Stimulated activated naive CD8-positive, alpha-beta T cell treated with anti-CD3 and anti-CD28 coated beads, Interleukin-15, Interleukin-2, amounts not matched to agents 100 U/mL and 50 U/mL, for 24 hours (primary cell): ENCODE measurements around the gene SH2D4B.

Experiments used
- ATAC-seq: fragments of 150-1000 bp; cut with Tn5 transposase; one replicate; pipeline ENCODE4 v1.10.0; 2021
- DNase-seq: peaks from one replicate; pipeline ENCODE4 v3.0.0; 2021

The SH2D4B gene

DNA sequence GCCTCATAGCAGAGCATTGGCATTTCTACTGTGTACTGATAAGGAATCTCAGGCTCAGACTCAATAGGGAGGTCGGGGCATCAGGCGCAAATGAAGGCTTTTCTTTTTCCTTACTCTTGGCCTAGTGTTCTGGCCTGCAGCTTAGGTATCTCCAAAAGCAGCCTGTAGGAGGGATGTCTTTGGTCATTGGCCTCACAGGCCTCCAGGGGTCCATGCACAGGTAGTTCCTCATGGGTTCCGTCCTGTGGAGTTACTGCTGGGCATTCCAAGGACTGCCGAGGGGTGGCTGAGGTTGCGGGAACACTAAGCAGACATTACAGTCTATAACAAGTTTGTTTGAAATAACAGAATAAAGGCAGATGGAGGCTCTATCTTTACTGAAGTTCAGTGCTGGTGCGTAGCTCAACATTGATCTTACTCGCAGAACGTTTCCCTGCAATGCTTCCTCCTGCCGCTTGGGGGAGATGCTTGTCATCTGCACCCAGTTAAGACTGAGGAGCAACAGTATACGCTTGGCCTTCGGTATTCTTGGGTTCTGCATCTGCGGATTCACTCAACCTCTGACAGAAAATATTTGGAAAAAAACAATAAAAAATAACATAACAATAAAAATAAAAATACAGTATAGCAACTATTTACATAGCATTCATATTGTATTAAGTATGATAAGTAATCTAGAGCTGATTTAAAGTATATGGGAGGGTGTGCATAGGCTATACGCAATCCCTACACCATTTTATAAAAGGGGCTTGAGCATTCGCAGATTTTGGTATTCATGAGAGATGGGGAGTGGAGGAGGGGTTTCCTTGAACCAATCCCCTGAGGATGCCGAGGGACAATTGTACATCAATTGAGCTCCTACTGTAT is 58.9 kb downstream of the SH2D4B start:
- ATAC-seq (peak; percentile 68), DNase-seq (peak; percentile 41)

GRCh38 chr10:80598084-80598798 is 60.5 kb downstream of the SH2D4B start:
- ATAC-seq (no peak), DNase-seq (no peak)

- no peak for DNase-seq
- no peak for ATAC-seq
Measured at GRCh38 chr10:80598951-80599350, 61.2 kb downstream of the SH2D4B start.

DNA sequence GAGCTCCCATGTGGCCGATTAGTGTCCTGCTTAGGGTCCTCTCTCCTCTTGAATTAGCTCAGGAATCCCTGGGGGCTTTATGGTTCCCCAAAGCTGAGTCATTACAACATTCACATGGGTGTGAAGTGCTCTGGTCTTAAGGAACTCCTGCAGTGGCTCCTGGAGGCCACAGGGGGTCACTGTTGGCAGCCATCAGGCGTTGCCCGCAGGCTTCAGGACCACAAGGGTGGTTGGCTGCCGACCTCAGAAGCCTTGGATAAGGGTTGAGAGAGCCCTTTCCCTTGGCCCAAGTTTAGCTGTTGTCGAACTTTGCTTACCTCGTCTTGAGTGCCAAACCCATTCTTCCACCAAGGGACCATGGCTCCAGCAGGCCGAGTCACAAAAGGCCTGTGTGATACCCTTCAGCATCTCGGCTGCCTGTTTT is 61.7 kb downstream of the SH2D4B start:
- ATAC-seq (peak; percentile 65), DNase-seq (peak; percentile 44)

GRCh38 chr10:80600256-80600655 is 62.6 kb downstream of the SH2D4B start:
- no peak for ATAC-seq

DNA sequence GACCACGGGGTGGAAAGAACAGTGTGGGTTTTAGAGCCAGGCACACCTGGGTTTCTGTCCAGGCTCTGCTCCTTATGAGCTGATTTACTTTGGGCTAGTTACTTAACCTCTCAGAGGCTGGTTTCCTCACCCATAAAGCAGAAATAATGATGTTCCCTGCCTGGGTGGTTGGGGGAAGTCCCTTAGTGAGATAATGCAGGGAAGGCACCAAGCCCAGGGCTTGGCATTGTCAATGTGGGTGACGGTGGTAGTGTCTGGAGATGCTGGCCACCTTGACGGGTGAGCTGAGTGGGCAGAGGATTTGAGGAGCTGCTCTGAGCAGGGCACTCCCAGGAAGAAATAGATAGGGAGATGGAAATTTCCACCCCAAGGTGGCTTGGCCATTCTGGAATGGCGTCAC is 65.2 kb downstream of the SH2D4B start:
- DNase-seq, result no peak
- no peak for ATAC-seq

More at GRCh38 chr10:80600256-80600655, 62.6 kb downstream of the SH2D4B start:
- no peak for DNase-seq

- ATAC-seq, result no peak
- no peak for DNase-seq
Measured at GRCh38 chr10:80603516-80603915, 65.8 kb downstream of the SH2D4B start.

DNA sequence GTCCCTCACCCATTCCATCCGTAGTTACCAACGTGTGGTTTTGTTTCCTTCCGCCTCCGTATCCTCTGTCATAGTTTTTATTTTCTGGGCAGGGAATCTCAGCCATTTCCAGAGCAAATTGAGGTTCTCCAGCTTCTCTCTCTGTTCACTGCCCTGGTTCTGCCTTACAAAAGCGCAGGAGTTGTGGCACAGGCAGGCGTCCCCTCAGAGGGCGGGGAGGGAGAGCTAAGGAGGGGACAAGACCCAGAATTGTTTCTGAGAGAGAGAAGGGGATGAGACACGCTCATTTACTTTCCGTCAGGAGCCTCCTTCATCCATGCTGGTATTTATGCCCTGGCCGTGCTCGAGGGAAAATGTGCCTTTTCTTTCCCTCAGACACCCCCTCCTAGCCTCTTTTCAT is 71.0 kb downstream of the SH2D4B start:
- DNase-seq (no peak), ATAC-seq (no peak)

DNA sequence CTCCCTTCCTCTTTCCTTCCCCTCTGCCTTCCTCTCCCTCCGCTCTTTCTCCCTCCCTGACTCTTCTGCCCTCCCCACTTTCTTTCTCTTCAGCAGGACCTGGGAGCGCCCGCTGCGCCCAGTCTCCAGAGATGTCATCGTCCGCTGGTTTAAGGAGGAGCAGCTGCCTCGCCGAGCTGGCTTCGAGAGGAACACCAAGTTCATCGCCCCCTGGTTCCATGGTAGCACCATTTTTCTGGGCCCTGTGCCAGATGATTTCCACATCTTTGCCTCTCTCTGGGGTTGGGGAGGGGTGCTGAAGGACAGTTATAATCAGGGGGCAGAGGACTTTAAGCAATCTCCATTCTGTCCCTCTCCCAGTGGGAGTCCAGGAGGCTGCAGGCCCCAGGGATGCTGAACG is 71.6 kb downstream of the SH2D4B start:
- DNase-seq (no peak), ATAC-seq (no peak)

- no peak for ATAC-seq
Measured at GRCh38 chr10:80611481-80612185, 73.9 kb downstream of the SH2D4B start.

GRCh38 chr10:80612261-80612660 is 74.6 kb downstream of the SH2D4B start:
- no peak for ATAC-seq
- no peak for DNase-seq

More at GRCh38 chr10:80611481-80612185, 73.9 kb downstream of the SH2D4B start:
- DNase-seq, result no peak

DNA sequence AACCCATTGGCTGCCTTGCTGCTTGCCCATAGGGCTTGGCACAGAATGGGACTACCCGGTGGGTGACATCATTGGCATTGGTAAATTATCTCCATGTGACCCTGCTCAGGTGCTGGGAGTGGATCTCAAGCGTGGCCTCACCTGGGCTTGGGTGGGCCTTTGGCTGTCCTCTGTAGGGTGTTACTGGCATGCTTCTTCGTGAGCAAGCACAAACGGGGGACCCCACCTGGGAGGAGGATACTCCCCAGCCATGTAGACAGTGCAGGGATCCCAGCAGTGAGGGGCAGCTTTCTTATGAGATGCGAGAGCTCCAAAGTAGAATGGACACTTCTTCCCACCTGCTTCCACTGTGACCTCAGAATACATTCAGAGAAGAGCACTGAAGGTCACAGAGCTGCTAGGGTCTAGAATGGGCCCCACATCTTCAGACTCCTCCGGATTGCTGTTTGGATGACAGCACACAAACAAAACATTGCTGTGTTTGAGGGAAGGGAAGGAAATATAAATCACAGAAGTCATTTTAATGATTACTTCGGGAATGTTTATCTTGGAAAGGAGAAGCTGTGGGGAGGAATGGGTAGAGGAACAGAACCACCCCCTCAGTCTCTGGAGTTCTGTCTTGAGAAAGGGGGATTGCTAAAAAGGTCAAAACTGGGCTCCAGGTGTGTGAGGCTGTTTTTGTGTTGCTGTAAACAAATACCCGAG is 75.9 kb downstream of the SH2D4B start:
- DNase-seq (no peak), ATAC-seq (no peak)

DNA sequence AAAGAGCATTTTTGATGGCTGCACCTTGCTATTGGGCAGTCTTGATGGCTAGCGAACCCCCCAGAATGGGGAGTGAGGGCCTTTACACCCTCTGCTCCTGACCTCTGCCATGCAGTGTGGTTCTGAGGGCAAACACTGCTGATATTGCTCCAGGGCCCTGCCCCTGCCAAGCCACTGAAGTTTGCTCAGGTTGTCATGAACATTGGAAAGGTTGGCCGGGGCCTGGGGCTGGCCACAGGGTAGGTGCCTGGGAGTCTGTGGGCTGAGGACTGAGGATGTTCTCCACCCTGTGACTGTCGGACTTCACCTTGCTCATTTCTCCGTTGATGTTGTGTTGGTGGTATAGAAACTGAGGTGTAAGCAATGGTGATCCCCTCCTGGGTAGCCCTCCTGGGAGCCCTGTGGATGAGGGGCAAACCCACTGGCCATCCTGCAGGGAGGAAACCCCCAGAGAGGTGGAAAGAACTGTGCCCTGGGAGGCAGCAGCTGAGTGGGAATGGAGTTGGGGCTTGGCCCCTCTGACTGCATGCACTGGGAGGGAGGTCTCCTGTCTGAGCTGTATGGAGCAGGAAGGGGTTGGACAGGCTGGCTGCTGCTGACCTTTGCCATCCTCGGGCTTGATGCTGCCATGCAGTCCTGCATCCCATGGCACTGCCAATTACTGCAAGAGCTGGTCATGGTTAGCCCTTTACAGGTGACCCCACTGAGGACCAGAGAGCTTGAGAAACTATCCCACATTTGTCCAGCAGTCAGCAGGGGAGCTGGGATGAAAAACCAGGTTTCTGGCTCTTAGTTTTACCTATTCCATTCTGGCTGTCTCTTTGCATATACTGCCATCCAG is 77.1 kb downstream of the SH2D4B start:
- DNase-seq, result no peak

DNA sequence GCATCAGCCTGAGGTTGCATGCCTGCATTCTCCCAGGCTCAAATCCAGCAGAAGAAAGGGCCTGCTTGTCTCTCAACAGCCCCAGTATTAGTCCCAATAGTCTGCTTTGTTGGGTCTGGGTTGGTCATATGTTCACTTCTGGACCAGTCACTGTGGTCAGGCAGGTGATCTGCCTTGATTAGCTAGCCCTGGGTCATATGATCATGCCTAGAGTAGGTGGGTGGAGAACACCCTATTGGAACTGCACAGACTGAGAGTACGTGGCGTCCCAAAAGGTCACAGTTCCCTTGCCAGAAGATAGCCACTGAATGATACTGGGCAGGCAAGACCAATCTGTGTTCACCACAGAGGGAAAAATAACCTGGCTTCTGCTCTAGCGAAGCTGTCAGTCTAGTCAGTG is 80.1 kb downstream of the SH2D4B start:
- no peak for ATAC-seq

More for the DNA sequence above, 77.1 kb downstream of the SH2D4B start:
- ATAC-seq, result no peak

GRCh38 chr10:80619036-80619435 is 81.3 kb downstream of the SH2D4B start:
- no peak for ATAC-seq
- no peak for DNase-seq

More for the DNA sequence above, 80.1 kb downstream of the SH2D4B start:
- DNase-seq, result no peak

- ATAC-seq, result no peak
- no peak for DNase-seq
Measured at GRCh38 chr10:80622153-80622552, 84.5 kb downstream of the SH2D4B start.

DNA sequence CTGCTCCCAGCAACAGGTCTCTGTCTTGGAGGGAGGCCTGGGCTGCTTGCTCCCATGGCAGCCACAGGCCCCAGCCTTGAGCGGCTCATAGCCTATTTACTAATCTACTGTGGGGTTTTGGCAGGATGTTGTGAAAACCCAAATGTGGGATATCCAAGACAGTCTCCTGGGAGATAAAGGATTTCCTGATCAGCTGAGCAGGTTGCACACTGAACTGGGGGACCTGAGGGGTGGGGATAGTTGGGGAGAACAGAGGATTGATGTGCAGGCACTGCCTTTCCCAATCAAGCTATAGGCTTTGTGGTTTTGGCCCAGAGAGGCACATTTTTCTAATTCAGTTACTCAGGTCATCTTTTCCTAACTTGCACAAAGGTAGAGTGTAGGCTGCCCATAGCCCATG is 92.6 kb downstream of the SH2D4B start:
- DNase-seq, result no peak
- ATAC-seq, result no peak

GRCh38 chr10:80632742-80633141 is 95.0 kb downstream of the SH2D4B start:
- no peak for DNase-seq
- no peak for ATAC-seq

DNA sequence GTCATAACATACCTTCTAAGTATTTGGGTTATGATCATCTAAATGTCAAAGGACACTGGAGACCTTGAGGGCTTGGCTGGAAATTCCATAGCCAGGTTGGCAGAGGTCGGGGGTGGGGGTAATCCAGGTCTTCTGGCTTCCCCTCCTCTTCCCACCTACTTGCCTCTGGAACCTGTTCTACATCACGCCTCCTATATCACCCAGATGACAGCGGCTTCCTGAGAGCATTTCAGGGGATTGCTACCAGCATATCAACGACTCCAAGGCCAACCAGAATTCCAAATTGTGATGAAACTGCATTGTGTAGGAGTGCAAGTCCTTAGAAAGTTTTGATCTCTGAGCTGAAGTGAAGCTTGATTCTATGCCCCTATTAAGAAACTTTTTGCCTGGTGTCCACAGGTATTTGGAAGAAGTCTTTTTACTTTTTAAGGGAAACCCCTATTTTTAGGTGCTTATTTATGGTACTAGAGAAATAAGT is 95.7 kb downstream of the SH2D4B start:
- ATAC-seq, result no peak
- DNase-seq, result no peak

- DNase-seq (no peak), ATAC-seq (no peak)
Measured at GRCh38 chr10:80633910-80634309, 96.2 kb downstream of the SH2D4B start.

- ATAC-seq (no peak), DNase-seq (no peak)
Measured at GRCh38 chr10:80642661-80643060, 105.0 kb downstream of the SH2D4B start.
